ENCODE measurements around the gene DUSP11.
"Not testable (repeated sequence)": the region's sequence is repeated elsewhere in the genome, so short reads cannot be mapped to it uniquely, and the experiment has no call there.

DUSP11 gene

DNA sequence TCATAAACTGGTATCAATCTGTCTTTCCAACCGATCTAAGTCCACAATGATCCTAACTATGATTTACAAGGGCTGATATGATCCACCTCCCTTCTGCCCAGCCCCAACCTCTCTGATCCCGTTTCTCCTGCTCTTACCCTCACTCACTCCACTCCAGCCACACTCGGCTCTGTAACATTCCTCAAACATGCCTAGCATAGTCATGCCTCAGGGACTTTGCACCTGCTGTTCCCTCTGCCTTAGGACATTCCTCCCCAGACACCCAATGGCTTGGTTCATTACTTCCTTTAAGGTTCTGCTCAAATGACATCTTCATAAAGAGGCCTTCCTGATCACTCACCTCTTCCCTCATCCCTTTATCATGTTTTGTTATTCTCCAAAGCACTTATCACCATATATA, 9.2 kb downstream of the DUSP11 start:
- DNase-seq, result no peak

DNA sequence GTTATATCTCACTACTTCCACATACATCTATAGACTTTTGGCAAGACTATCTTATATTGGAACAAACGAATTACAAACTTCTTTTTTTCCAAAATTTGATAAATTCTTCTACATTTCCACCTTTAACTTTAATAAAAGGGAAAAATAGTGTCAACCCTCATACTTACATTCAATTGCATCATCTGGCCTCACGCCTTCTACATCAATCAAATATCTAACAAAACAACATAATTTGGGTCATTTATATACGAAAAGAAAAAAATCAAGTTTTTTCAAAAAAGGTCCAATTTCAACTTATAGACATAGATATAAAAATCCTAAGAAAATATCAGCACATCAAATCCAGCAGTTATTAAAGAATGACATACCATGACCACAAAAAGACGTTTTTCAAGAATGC, 12.9 kb downstream of the DUSP11 start:
- no peak for DNase-seq

DNA sequence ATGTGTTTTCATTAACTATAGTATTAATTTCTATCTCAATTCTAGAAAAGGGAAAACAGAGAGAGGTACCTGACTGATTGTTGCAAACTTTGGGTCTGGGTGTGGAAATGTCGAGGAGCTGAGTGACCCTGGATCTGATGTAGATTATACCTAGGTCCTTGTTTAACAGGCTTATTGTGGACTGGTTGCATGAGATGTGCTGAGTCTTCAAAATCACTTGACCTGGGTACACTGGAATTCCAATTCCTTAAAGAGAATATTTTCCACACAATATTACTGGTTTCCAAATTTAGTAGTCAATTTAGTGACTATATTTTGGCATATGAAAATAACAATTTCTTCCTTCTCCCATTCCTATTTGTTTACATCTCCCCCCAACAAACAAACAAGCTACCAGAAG, 13.6 kb downstream of the DUSP11 start:
- no peak for DNase-seq

DNA sequence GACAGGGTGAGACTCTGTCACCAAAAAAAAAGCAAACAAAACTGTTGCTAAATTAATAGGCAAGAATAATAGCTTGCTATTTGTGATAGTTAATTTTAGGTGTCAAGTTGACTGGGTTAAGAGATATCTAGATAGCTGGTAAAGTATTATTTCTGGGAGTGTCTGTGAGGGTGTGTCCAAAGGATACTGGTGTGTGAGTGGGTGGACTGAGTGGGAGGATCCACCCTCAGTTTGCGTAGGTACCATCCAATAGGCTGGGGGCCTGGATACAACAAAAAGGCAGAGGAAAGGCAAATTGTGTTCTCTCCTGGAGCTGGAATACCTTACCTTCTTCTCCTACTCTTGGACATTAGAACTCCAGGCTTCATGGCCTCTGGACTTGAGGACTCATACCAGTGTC, 15.0 kb downstream of the DUSP11 start:
- DNase-seq, result no peak

DNA sequence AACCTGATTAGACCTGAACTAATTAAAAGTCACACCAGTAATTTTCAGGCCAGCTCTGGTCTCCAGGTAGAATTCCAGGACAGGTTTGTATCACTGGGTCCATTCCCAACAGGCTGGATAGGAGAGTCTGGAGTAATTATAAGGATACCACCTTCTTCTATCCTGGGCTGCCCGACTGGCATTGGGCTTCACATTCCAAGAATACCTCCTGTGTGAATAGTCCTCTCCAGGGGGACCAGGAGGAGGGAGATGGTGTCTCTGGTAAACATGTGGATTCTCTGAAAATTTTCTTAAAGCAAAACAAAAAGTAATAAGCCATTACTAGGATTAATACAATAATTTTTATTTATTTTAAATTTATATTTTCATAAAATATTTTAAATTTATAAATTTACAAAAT, 17.3 kb downstream of the DUSP11 start:
- no peak for DNase-seq

DNA sequence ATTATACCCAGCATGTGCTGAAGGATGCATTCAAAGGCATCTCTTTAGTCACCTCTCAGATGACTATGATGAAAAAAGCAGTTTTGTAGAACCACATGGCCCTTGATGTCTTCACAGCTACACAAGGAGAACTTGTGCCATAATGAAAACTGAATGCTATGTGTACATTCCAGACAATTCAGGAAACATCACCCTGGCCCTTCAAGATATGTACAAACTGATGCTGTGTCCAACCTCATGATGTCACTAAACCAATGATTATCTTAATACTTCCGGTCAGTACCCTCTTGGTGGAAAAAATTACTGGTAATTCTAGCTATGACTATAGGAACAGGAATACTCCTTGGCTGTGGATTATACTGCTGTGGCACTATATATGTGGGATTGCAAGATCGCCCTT, 20.0 kb downstream of the DUSP11 start:
- no peak for DNase-seq

DNA sequence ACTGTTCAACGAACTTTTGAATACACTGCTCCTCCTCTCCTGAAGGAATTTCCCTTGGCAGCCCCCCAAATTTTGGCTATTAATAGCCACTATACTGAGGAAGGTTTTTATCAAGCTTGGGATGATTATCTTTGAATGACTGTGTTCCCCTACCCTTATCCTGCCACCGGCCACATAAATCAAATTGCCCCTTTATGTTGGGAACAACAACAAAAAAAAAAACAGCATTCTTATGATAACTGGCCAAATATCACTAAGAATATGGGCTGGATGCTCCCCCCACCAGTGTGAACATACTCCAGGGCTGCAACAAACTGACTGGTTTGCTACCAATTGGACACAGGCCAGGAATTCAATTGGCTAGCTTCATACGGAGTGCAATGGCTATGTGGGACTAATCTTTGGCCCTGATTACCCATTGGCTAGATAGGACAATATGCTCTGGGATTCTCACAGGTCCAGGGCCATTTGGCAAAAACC, 20.6 kb downstream of the DUSP11 start:
- DNase-seq, result no peak

DNA sequence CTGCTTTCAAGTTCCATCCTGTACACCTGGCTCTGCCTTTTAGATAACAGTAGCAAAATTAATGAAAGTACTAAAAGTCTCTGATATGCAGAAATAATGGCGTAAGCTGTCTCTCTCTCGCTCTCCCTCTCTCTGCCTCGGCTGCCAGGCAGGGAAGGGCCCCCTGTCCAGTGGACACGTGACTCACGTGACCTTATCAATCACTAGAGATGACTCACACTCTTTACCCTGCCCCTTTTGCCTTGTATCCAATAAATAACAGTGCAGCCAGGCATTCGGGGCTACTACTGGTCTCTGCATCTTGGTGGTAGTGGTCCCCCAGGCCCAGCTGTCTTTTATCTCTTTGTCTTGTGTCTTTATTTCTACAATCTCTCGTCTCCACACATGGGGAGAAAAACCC, 25.6 kb downstream of the DUSP11 start:
- not testable (repeated sequence) for DNase-seq

DNA sequence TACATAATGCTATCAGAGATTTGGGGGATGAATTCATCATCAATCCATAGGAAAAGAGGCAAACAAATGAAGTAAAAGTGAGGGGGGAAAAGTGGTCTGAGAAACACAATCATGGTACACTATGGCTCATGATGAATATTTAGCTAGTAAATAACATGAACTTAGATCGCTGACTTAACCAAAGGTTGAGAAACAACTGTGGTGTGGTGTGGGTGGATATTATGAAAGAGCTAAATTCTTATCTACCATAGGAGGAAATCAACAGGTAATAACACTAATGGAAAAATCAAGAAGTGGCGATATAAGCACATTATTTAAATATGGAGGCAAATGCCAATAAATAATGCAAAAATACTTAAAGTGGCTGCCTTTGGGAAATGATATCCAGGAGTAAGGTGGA, 30.6 kb downstream of the DUSP11 start:
- DNase-seq, result no peak

DNA sequence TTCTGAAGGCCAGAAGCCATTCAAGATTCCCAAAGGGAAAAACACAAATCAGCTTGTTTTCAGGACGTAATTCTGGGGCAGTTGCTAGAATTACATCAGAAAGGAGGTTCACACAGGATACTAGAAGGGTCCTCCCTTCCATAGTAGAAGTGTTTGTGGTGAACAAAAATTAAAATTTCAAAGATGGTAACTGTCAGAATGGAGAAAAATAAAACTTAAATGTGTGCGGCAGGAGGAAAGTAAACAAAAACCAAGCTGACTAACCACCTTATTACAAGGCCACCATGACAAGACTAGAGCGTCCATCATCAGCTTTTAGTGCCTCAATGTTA, 33.1 kb downstream of the DUSP11 start:
- DNase-seq, result no peak

DNA sequence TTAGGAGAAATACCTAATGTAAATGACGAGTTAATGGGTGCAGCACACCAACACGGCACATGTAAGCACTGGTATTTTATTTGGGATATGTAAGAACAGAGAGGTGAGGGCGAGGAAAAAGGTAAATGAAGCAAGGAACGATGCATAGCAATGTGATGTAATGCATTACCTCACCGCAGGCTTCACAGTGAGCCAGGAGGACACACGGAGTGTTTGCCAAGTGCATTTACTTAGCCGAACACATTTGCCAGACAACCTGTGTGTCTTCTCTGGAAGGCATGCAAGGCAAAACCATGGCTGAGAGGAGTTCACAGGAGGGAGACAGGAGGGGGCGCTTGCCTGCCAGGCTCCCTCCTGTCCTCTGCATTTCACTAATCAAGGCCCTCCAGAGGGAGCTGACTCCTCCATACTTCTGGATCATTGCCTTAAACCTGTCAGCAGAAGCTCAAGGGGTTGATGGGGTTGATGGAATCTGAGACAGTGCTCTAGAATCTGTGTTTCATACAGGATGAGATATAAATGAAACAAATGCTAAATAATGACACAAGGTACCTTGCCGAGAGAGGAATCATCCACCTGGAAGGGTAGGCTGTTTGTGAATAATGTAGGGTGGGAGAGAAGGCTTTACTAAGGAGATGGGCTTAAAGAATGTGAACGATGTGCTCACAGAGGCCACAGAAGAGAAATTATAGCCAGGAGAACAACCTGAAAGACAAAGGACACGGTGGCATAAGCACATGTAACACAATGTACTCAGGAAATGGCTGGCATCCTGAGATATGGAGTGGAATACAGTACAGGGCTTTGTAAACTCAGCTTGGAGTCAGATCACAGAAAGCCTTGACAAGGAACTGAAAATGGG, 33.7 kb downstream of the DUSP11 start:
- DNase-seq, result no peak

DNA sequence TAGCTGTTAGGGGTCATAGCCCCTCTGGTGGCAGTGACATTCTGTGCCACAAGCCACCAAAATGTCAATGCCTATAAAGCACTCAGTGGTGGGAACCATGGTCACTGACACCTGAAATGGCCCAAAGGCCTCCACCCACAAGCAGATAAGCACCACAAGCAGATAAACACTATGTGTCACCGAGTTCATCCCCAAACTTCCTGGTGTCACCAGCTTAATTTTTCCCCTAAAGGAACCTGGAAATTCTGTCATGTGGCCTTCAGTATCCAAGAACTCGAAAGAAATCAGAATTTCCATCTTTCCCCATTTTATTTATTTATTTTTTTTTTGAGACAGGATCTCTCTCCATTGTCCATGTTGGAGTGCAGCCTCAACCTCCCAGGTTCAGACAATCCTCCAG, 39.1 kb downstream of the DUSP11 start:
- DNase-seq, result no peak

DNA sequence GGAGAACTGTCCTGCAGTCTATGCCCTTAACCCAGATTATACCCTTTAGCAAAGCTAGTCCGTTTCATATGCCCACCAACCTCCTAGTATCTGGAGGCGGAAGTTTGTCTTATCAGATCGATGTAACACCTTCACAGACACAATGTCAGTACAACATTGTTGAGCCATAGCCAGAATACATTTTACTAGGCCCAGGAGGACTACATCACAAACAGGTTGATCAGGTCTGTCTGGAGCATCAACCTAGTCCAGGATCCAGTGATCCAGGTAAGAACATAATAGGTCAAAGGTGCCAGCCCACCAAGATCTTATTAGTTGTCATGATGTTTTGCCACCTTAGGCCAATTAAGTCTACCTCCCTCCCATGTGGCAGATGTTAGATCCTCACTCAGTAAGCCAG, 40.8 kb downstream of the DUSP11 start:
- no peak for DNase-seq

DNA sequence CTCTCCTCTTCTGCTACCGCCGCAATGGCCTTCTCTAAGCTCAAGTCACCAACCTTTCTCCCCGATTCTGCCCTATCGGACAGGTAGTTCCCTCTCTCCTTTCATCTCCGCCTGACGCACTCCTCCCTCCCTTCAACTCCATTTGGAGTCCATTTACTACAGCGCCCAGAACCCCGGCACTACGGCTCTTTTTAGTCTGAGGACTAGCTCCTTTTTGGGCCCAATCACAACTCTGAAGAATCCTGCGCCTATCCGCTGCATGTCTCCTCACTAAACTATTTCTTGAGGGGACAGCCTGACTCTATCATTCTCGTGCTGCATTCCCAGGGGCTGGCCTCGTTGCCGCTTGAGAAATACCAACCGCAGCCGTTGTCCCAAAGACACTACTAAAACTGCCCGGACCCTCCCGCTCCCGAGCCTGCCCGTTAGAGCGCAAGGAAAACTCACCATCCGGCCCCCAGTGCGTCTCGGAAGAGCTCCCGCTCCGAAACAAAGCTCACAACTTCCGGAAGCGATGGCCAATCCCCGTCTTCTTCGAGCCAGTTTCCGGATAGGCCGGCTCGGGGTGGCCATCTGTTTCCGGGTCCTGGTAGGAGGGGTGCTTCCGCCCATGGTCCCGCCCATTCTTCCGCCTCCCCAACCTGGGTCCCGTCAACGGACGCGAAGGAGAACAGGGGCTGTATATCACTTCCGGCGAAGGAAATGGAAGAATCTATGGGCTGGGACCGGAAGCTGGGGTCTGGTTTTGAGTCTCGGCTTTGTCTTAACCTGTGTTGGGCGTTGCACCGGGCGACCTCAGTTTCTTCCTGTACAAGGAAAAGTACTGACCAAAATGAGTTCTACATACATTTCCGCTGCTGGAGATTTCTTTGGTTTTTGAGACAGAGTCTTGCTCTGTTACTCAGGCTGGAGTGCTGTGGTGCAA, 42.8 kb downstream of the DUSP11 start, which contains the start of gene TPRKB:
TPRKB (minus strand) TSS at position 491 of the 925 bp plus-strand sequence. CDS start 2,776 bp downstream, outside the sequence.
- peak; percentile 94 for DNase-seq

DNA sequence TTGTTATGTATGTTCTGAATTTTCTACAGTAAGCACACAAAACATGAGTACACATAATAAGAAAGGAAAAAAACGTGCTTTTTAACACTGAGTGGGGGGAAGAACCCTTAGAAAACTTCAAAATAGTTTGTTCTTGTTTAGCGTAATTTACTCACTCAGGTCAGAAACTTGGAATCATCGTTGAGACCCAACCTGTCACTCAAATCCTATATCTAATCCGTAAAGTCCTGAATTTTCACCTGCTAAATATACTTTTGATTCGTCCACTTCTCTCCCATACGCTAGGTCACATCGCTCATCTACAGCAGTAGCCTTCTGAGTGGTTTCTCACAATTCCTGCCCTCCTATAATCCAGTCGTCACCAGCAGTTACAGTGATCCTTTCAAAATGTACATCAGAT, 43.5 kb downstream of the DUSP11 start:
- DNase-seq, result no peak

DNA sequence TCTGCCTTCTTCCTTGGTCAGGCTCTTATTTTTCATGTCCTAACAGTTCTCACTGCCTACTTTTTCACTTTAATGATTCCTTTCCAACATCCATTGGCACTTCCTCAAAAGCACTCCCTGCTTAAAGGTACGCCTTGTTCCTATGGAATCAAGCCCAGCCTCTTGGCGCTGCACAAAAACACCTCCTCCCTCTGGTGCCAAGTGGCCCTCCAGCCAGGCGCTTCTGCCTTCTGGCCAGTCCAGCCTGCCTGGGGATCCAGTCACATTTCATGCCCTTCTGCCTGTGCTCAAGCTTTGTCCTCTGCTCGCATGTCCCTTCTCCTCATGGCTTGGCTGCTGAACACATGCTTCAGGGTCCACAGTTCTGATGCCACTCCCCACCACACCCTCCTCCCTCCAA, 49.1 kb downstream of the DUSP11 start:
- DNase-seq, result no peak

DNA sequence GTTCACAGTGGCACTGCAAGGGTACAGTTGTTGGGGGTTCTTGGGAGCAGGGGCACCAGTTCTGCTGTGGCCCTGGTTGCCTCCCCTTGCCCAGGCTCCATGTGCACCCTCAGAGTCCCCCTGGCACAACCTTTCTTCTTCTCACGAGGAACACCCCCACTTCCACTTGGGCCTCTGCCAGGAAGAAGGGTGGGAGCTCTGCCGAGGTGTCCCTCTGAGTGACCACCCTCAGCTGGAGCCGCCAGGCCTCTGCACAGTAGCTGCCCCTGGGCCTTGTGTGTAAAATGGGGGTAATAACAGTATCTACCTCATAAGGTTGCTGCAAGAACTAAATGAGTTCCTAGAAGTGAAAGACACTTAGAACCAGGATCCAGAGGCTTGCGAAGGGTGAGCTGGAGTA, 51.2 kb downstream of the DUSP11 start:
- DNase-seq, result no peak

DNA sequence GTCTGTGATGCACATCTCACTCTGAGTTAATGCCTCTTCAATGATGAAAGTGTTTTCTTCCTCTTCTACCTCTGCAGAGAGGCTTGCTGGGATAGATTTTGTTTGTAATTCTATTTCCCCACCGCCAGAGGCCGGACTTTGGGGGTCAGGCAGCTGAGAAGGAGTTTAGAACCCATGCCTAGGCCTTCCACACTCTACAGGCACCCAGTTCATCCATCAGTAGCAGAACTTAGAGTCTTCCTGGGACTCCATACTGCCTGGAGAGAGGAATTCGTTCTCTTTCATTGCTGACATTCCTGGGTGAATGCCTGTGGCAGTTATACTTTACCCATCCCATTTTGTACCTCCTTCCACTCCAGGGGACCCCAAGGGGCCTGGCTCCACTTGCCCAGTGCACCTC, 51.9 kb downstream of the DUSP11 start:
- no peak for DNase-seq

DNA sequence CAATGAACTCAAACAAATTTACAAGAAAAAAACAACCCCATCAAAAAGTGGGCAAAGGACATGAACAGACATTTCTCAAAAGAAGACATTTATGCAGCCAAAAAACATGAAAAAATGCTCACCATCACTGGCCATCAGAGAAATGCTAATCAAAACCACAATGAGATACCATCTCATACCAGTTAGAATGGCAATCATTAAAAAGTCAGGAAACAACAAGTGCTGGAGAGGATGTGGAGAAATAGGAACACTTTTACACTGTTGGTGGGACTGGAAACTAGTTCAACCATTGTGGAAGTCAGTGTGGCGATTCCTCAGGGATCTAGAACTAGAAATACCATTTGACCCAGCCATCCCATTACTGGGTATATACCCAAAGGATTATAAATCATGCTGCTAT, 53.2 kb downstream of the DUSP11 start:
- not testable (repeated sequence) for DNase-seq

DNA sequence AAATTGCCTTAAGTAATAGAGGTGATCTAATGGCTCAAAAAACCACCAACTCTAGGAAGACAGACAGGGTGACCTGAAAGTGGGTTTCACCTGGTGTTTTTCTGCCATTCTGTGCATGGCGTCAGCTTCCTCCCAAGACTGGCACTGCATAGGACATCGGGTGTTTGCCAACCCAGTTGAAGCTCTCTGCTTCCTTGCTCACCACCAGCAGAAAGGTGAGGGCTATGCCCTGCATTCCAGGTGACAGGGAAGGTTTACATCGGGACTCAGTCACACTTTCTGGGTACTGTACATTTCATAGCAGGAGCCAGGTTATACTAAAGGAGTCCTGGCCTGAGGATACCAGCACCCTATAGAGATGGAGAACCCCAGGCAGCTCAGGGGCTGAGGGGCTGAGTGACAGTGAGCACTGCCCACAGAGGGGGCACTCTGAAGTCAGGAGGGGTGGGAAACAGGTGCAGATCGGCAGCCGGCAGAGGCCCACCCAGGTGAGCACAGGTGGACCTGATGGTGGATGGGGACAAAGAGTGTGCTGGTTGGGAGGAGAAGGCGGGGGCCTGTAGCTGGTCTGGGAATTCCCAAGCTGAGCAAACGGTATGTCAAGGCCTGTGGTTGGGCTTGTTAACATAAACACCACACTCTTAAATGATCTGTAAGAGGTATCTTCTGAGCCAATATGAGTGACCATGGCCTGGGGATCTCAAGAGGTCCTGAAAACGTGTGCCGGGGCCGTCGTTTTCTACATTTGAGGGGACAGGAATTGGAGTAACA, 60.9 kb downstream of the DUSP11 start:
- DNase-seq, result no peak

DNA sequence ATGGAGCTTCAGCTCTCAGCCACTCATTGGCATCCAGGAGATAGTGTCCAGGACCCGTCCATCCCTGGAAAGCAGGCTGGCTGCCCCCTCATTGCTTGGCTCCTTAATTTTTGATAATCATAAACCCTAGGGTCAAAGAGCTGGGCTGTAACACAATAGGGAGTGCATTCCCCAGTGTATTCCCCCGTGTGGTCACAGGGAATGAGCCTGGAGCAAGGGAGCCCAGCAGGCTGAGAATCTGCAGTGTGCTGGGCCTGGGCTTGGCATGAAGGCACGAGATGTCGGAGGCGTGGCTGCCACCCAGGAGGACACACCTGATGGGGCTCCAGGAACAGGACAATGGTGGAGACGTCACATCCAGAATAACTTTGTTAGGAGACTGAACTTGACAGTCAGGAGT, 61.5 kb downstream of the DUSP11 start:
- DNase-seq, result no peak

DNA sequence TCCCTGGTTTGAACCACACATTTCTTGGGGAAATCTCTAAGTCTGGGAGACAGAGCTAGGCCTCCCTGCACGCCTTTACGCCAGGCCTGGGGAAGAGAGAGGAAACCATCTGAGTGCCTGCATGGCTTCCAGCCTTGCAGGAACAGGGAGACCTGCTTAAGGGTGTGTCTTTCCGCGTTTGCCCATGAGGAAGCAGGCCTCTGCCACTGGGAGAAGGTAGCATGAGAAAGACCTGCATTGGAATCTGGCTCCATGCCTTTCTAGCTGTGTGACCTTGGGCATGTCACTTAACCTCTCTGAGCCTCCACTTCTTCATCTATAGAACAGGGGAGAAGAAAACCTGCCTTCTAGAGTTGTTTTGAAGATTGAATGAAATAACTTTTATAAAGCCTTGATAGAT, 62.2 kb downstream of the DUSP11 start:
- DNase-seq, result not testable (repeated sequence)

DNA sequence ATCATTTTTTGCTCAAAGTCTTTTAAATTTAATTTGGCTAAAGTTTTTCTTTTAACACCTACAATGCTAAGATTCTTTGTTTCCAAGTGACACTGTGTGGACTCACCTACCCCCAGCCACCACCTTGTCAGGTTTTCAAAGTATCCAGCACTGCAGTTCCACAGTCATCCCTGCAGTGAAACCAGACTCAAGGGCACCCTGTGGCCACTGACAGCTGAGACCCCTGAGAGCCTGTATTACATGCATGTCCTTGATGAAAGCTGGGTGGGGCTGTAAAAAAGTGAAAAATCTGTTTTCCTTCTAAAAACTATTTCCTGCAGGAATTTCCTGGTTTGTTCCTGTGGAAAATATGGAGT, 62.7 kb downstream of the DUSP11 start:
- DNase-seq, result no peak

Data from stimulated activated CD4-positive, alpha-beta T cell treated with anti-CD3 and anti-CD28 coated beads, Interleukin-2, amount 100 ng/mL, for 48 hours (primary cell).